Embryonic facial prominence (tissue), 1 donor: ENCODE data around the gene FLVCR2.
"Not testable (repeated sequence)": the region's sequence is repeated elsewhere in the genome, so short reads cannot be mapped to it uniquely, and the experiment has no call there.

Source experiments
- DNase-seq: peaks from one replicate; pipeline ENCODE4 v3.0.0-alpha.2; 2016; ENCODE audit errors: extremely low spot score

Gene FLVCR2

GRCh38 chr14:75662966-75663365 lies 84.5 kb downstream of the FLVCR2 start:
- no peak for DNase-seq

GRCh38 chr14:75667099-75667765 lies 88.8 kb downstream of the FLVCR2 start:
- DNase-seq = no peak

GRCh38 chr14:75672605-75673192 lies 94.3 kb downstream of the FLVCR2 start:
- no peak for DNase-seq

- no peak for DNase-seq
Measured at GRCh38 chr14:75673345-75674035, 95.1 kb downstream of the FLVCR2 start.

GRCh38 chr14:75675265-75675960 lies 97.0 kb downstream of the FLVCR2 start:
- DNase-seq = no peak

- no peak for DNase-seq
Measured at GRCh38 chr14:75685910-75686309, 107.5 kb downstream of the FLVCR2 start.

GRCh38 chr14:75689012-75689411 lies 110.6 kb downstream of the FLVCR2 start:
- DNase-seq = no peak

- DNase-seq = no peak
Measured at GRCh38 chr14:75690010-75690409, 111.6 kb downstream of the FLVCR2 start.

- DNase-seq = not testable (repeated sequence)
Measured at GRCh38 chr14:75695025-75695424, 116.6 kb downstream of the FLVCR2 start.

GRCh38 chr14:75697386-75697785 lies 119.0 kb downstream of the FLVCR2 start:
- DNase-seq = no peak
